Activated CD4-positive, CD25-positive, alpha-beta regulatory T cell treated with anti-CD3 and anti-CD28 coated beads, Interleukin-2, amount 50 U/mL, for 16 hours (primary cell): ENCODE data around the gene OGDH.
A peak's percentile ranks its signal among the peaks of the same experiment; 100 is the strongest.
"Not testable (repeated sequence)": the region's sequence is repeated elsewhere in the genome, so short reads cannot be mapped to it uniquely, and the experiment has no call there.

Source experiments
- DNase-seq: peaks from one replicate; pipeline ENCODE4 v3.0.0-alpha.2; 2020; ENCODE audit warnings: low read depth, low spot score

OGDH gene

GRCh38 chr7:44580945-44581878 lies 25.2 kb upstream of the OGDH start:
- no peak for DNase-seq

GRCh38 chr7:44581879-44582603 lies 24.4 kb upstream of the OGDH start, which contains the start of gene TMED4:
Gene TMED4, minus strand, starts transcription at chr7:44582231. Its CDS starts 25 bp downstream, at chr7:44582206.
- peak; percentile 100 for DNase-seq

GRCh38 chr7:44583146-44583865 lies 23.1 kb upstream of the OGDH start:
- DNase-seq: no peak

GRCh38 chr7:44587843-44588711 lies 18.4 kb upstream of the OGDH start:
- DNase-seq: peak; percentile 45

GRCh38 chr7:44590910-44591309 lies 15.5 kb upstream of the OGDH start:
- no peak for DNase-seq

GRCh38 chr7:44595934-44596635 lies 10.3 kb upstream of the OGDH start:
- DNase-seq: no peak

GRCh38 chr7:44597181-44597580 lies 9.2 kb upstream of the OGDH start:
- not testable (repeated sequence) for DNase-seq

- DNase-seq: no peak
Measured at GRCh38 chr7:44599222-44599621, 7.2 kb upstream of the OGDH start.

- no peak for DNase-seq
Measured at GRCh38 chr7:44602576-44602910, 3.9 kb upstream of the OGDH start.

- DNase-seq: no peak
Measured at GRCh38 chr7:44603193-44603592, 3.2 kb upstream of the OGDH start.

- no peak for DNase-seq
Measured at GRCh38 chr7:44604941-44605340, 1.5 kb upstream of the OGDH start.

GRCh38 chr7:44607141-44608068 lies 978 bp downstream of the OGDH start:
- DNase-seq: no peak

- DNase-seq: no peak
Measured at GRCh38 chr7:44608916-44609648, 2.7 kb downstream of the OGDH start.

GRCh38 chr7:44609829-44610228 lies 3.4 kb downstream of the OGDH start:
- DNase-seq: no peak

- DNase-seq: no peak
Measured at GRCh38 chr7:44615149-44615611, 8.8 kb downstream of the OGDH start.

GRCh38 chr7:44615793-44616192 lies 9.4 kb downstream of the OGDH start:
- DNase-seq: no peak

GRCh38 chr7:44616545-44616944 lies 10.1 kb downstream of the OGDH start:
- no peak for DNase-seq

GRCh38 chr7:44617225-44617890 lies 10.9 kb downstream of the OGDH start:
- DNase-seq: no peak
